ENCODE results near the gene IFI27L1. TPM values are rescaled to one million over a fixed set of nuclear protein-coding genes. Genes with fewer than 3 reads are reported as not detected.
A peak's percentile ranks its signal among the peaks of the same experiment; 100 is the strongest.

The IFI27L1 gene
- total and polyA plus RNA-seq, 7 donors: 6.5 to 15.0 (median 10.4) TPM

DNA sequence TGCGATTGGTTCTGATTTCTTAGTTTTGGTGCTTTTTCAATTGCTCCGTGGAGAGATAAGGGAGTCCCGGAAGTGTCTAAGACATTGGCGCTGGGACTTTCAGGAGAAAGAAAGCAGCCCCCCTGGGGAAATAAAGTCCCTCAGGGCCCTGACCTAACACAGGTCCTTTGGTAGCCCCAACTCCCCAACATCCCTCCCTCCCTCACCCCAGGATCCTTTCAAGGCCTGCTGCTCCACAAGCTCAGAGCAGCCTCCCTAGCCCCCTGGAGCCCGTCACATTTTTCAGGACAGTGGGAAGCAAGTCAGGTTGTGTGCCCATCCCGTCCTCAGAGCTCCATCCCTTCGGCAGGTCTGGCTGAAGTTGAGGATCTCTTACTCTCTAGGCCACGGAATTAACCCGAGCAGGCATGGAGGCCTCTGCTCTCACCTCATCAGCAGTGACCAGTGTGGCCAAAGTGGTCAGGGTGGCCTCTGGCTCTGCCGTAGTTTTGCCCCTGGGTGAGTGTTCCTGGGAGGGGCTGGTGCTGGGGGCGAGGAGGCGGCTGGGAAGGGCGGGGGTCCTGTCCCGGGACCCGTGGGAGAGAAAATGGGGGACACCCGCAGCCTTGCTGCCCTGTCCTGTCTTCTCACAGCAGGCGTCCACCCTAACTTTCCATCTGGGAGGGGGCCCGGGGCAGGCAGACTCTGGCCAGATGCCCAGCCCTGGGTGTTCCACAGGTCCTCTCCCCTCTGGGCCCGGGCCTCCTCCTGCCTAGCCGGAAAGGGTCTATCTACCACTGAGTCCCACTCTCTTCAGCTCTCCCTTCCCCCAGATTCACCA is 30.4 kb downstream of the IFI27L1 start:
- no peaks in the 10 kb centered on the region for H3K36me3 ChIP-seq (ENCODE audit: insufficient read depth in 1 of 2, low read depth in 1 of 2)
- ATAC-seq (no peak), DNase-seq (no peak)
- peak overlapping the region; percentile 67 for H3K27ac ChIP-seq
- 70 to 74% (median 72%) methylated on average over 18 to 20 of the region's 20 CpGs for WGBS, 3 donors
- no peaks in the 10 kb centered on the region for H3K9me3 ChIP-seq
- TF ChIP-seq, protein P1, sequence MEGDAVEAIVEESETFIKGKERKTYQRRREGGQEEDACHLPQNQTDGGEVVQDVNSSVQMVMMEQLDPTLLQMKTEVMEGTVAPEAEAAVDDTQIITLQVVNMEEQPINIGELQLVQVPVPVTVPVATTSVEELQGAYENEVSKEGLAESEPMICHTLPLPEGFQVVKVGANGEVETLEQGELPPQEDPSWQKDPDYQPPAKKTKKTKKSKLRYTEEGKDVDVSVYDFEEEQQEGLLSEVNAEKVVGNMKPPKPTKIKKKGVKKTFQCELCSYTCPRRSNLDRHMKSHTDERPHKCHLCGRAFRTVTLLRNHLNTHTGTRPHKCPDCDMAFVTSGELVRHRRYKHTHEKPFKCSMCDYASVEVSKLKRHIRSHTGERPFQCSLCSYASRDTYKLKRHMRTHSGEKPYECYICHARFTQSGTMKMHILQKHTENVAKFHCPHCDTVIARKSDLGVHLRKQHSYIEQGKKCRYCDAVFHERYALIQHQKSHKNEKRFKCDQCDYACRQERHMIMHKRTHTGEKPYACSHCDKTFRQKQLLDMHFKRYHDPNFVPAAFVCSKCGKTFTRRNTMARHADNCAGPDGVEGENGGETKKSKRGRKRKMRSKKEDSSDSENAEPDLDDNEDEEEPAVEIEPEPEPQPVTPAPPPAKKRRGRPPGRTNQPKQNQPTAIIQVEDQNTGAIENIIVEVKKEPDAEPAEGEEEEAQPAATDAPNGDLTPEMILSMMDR (IDR thresholded peaks at IDR 0.05): no peak
- peak overlapping the region; percentile 54 for H3K4me3 ChIP-seq
- no peaks in the 10 kb centered on the region for H3K27me3 ChIP-seq (ENCODE audit: insufficient read depth in 3 of 3, low read length in 2 of 3)
- intact Hi-C loops (cut with DNase I): no loop called here
- H3K4me1 ChIP-seq: no peaks in the 10 kb centered on the region

DNA sequence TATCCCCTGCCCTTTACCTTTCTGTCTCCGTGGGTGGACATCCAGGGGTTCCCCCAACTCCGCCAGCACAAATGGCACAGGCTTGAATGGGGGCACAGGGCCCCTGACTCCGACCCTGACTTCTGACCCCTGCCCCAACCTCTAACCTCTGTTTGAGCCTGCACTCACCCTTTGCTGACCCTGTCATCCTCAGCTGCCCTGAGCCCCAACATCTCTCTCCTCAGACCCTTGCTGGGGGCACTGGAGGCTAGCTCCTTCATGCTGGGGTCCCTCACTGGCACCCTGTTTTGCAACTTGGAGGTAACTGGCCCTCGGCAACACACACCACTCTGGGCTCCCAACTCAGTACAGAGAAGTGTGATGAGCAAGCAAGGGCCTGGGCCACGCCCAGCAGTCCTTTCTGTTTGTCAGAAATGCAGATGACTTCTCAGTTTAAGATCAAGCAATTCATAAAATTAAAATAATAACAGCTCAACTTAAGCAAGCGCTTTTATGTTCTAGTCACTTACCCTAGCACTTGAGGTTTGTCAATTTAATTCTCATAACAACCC is 31.5 kb downstream of the IFI27L1 start:
- 78 to 83% (median 79%) methylated on average over 6 of the region's 6 CpGs for WGBS, 3 donors
- H3K4me3 ChIP-seq: peak overlapping the region; percentile 54
- DNase-seq: no peak
- TF ChIP-seq, protein P1 (IDR thresholded peaks at IDR 0.05): no peak
- no peak for ATAC-seq
- H3K36me3 ChIP-seq (ENCODE audit: insufficient read depth in 1 of 2, low read depth in 1 of 2): no peaks in the 10 kb centered on the region
- H3K27me3 ChIP-seq (ENCODE audit: insufficient read depth in 3 of 3, low read length in 2 of 3): no peaks in the 10 kb centered on the region
- H3K9me3 ChIP-seq: no peaks in the 10 kb centered on the region
- intact Hi-C loops (cut with DNase I): no loop called here
- H3K27ac ChIP-seq: no peak overlapping the region
- no peaks in the 10 kb centered on the region for H3K4me1 ChIP-seq

DNA sequence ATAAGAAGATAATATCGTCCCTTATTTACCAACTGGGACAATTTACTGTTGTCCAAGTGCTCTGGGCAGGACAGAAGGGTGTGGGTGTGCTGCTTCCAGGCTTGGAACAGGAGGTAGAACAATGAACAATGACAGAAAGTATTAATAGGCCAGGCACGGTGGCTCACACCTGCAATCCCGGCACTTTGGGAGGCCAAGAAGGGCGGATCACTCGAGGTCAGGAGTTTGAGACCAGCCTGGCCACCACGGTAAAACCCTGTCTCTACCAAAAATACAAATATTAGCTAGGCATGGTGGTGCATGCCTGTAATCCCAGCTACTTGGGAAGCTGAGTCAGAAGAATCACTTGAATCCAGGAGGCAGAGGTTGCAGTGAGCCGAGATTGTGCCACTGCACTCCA is 32.0 kb downstream of the IFI27L1 start:
- Histone ChIP-seq H3K27ac (peak overlapping the region; percentile 2), H3K36me3 (ENCODE audit: insufficient read depth in 1 of 2, low read depth in 1 of 2) (no peaks in the 10 kb centered on the region), H3K27me3 (ENCODE audit: insufficient read depth in 3 of 3, low read length in 2 of 3) (peaks cover 0 to under 1% (median 0%) of the 10 kb centered on the region in 3 donors), H3K9me3 (no peaks in the 10 kb centered on the region), H3K4me1 (no peaks in the 10 kb centered on the region), H3K4me3 (peak overlapping the region; percentile 54)
- WGBS, 3 donors: 68 to 79% (median 75%) methylated on average over 7 of the region's 7 CpGs
- intact Hi-C loops (cut with DNase I): no loop called here
- DNase-seq: no peak
- ATAC-seq: no peak
- TF ChIP-seq, protein P1 (IDR thresholded peaks at IDR 0.05): no peak

DNA sequence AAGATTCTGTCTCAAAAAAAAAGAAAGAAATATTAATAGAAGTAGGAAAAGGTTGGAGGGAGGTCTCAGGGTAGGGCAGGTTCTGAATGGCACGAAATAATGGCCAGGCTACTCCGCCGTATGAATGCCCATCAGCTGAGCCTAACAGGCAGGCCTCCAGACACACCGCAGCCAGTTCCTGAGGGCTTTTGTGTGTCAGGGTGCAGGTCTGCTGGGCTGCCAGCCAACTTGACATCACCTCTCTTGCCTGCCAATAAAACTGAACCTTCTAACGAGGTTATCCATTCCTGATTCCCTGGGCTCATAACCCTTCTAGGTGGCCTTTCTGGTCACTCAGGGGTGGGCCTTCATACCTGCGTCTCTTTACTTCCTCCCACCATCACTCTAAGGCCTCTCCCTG is 32.4 kb downstream of the IFI27L1 start:
- Histone ChIP-seq H3K4me3 (peak overlapping the region; percentile 54), H3K27ac (peak overlapping the region; percentile 2), H3K9me3 (no peaks in the 10 kb centered on the region), H3K4me1 (no peaks in the 10 kb centered on the region), H3K36me3 (ENCODE audit: insufficient read depth in 1 of 2, low read depth in 1 of 2) (no peaks in the 10 kb centered on the region), H3K27me3 (ENCODE audit: insufficient read depth in 3 of 3, low read length in 2 of 3) (peaks cover 0 to 4% (median 0%) of the 10 kb centered on the region in 3 donors)
- WGBS, 3 donors: 45 to 68% (median 52%) methylated on average over 6 of the region's 6 CpGs
- TF ChIP-seq, protein P1 (IDR thresholded peaks at IDR 0.05): no peak
- DNase-seq: no peak
- no peak for ATAC-seq
- intact Hi-C loops (cut with DNase I): no loop called here

All from psoas muscle (tissue), 8 donors.